Neuronal stem cell (in vitro differentiated cells): Measurements from ENCODE around the gene SH2D3C. TPM values are rescaled to one million over a fixed set of nuclear protein-coding genes. Genes with fewer than 3 reads are reported as not detected.

Source experiments
- DNase-seq: peaks from one replicate; pipeline ENCODE4 v3.0.0-alpha.2; 2013; ENCODE audit warnings: low spot score
- H2AFZ ChIP-seq: one replicate; pipeline ENCODE4 v1.6.1; 2013; ENCODE audit warnings: mild to moderate bottlenecking, low read length, inconsistent platforms
- H2AK5ac ChIP-seq: 2 replicates; pipeline ENCODE4 v1.6.1; 2013; ENCODE audit warnings: low read depth, mild to moderate bottlenecking, inconsistent platforms, low read length, moderate library complexity, mixed read lengths
- H2BK120ac ChIP-seq: 2 replicates; pipeline ENCODE4 v1.6.1; 2013; ENCODE audit warnings: low read depth, mild to moderate bottlenecking, inconsistent platforms, low read length, moderate library complexity, mixed read lengths
- H2BK12ac ChIP-seq: one replicate; pipeline ENCODE4 v1.6.1; 2013; ENCODE audit warnings: low read length, inconsistent platforms
- H2BK15ac ChIP-seq: 2 replicates; pipeline ENCODE4 v1.6.1; 2013; ENCODE audit warnings: mild to moderate bottlenecking, low read length, inconsistent platforms, mixed read lengths
- H2BK5ac ChIP-seq: one replicate; pipeline ENCODE4 v1.6.1; 2013; ENCODE audit warnings: inconsistent platforms, mild to moderate bottlenecking, low read length, moderate library complexity
- H3K14ac ChIP-seq: one replicate; pipeline ENCODE4 v1.6.1; 2013; ENCODE audit warnings: low read length, inconsistent platforms
- H3K18ac ChIP-seq: 2 replicates; pipeline ENCODE4 v1.6.1; 2013; ENCODE audit warnings: low read length, inconsistent platforms
- H3K23ac ChIP-seq: 2 replicates; pipeline ENCODE4 v1.6.1; 2013; ENCODE audit warnings: low read depth, mild to moderate bottlenecking, mixed read lengths, low read length, inconsistent platforms; ENCODE audit not compliant: poor library complexity
- H3K27ac ChIP-seq: replicated peaks from 3 replicates; pipeline ENCODE4 v1.5.1; 2013; ENCODE audit warnings: low read length, inconsistent platforms
- H3K27me3 ChIP-seq, 3 experiments: 2 replicates each; pipeline ENCODE4 v1.6.1; 2013; ENCODE audit warnings: low read length in 3 of 3, mild to moderate bottlenecking in 2 of 3, inconsistent platforms in 1 of 3, low read depth in 1 of 3, mixed read lengths in 1 of 3, moderate library complexity in 1 of 3; ENCODE audit not compliant: control insufficient read depth in 3 of 3, insufficient read depth in 3 of 3
- H3K36me3 ChIP-seq, 2 donors: replicated peaks in 1 of 2; 2 replicates each; pipeline ENCODE4 v1.6.1; 2013; ENCODE audit warnings: low read length in 2 of 2; ENCODE audit not compliant: control insufficient read depth in 2 of 2, insufficient read depth in 2 of 2
- H3K4ac ChIP-seq: 2 replicates; pipeline ENCODE4 v1.6.1; 2013; ENCODE audit warnings: inconsistent platforms, mild to moderate bottlenecking, low read length, moderate library complexity
- H3K4me1 ChIP-seq, 2 donors: 1 replicate in 1 of 2; 2 replicates in 1 of 2; pipeline ENCODE4 v1.6.1; 2013; ENCODE audit warnings: low read length in 2 of 2, low read depth in 1 of 2; ENCODE audit not compliant: control insufficient read depth in 2 of 2, insufficient read depth in 1 of 2
- H3K4me2 ChIP-seq: one replicate; pipeline ENCODE4 v1.6.1; 2013; ENCODE audit warnings: mild to moderate bottlenecking, low read length, inconsistent platforms; ENCODE audit not compliant: insufficient read depth, poor library complexity, severe bottlenecking
- H3K4me3 ChIP-seq, 2 donors: 2 replicates each; pipeline ENCODE4 v1.5.1; 2013; ENCODE audit warnings: low read length in 2 of 2, mild to moderate bottlenecking in 2 of 2, inconsistent platforms in 1 of 2, moderate library complexity in 1 of 2
- H3K79me1 ChIP-seq: one replicate; pipeline ENCODE4 v1.6.1; 2013; ENCODE audit warnings: low read depth, mild to moderate bottlenecking, inconsistent platforms, low read length, moderate library complexity
- H3K9ac ChIP-seq: one replicate; pipeline ENCODE4 v1.6.1; 2013; ENCODE audit warnings: mild to moderate bottlenecking, low read depth, low read length, inconsistent platforms; ENCODE audit not compliant: poor library complexity
- H3K9me3 ChIP-seq, 2 donors: replicated peaks in 1 of 2; 2 replicates each; pipeline versions ENCODE3 to v1.6.1; 2013; ENCODE audit warnings: low read length in 2 of 2, mild to moderate bottlenecking in 2 of 2, inconsistent platforms in 1 of 2, low read depth in 1 of 2, mixed read lengths in 1 of 2, moderate library complexity in 1 of 2; ENCODE audit not compliant: control insufficient read depth in 2 of 2, insufficient read depth in 1 of 2
- H4K8ac ChIP-seq: one replicate; pipeline ENCODE4 v1.6.1; 2013; ENCODE audit warnings: low read depth, mild to moderate bottlenecking, inconsistent platforms, low read length, moderate library complexity
- H4K91ac ChIP-seq: one replicate; pipeline ENCODE4 v1.6.1; 2013; ENCODE audit warnings: low read length, low read depth, mild to moderate bottlenecking, inconsistent platforms; ENCODE audit not compliant: poor library complexity
- WGBS, 2 donors: extraction: QIAGEN DNeasy Blood & Tissue Kit; methylation state at CpG; one replicate each; pipeline ENCODE4 v1.1.7; 2013; ENCODE audit warnings: missing lambda C conversion rate in 2 of 2, mixed read lengths in 1 of 2; ENCODE audit not compliant: insufficient read length in 2 of 2, insufficient replicate concordance in 1 of 2; ENCODE audit errors: extremely low coverage in 2 of 2; 5-methylcytosine and 5-hydroxymethylcytosine counted together
- polyA plus RNA-seq, 2 experiments: library from polyadenylated mRNA; stranded (reverse); fragments of 200-250 nt; gene quantifications; one replicate each; pipeline ENCODE4 v1.2.3, GENCODE V29; 2013

The SH2D3C gene, protein sequence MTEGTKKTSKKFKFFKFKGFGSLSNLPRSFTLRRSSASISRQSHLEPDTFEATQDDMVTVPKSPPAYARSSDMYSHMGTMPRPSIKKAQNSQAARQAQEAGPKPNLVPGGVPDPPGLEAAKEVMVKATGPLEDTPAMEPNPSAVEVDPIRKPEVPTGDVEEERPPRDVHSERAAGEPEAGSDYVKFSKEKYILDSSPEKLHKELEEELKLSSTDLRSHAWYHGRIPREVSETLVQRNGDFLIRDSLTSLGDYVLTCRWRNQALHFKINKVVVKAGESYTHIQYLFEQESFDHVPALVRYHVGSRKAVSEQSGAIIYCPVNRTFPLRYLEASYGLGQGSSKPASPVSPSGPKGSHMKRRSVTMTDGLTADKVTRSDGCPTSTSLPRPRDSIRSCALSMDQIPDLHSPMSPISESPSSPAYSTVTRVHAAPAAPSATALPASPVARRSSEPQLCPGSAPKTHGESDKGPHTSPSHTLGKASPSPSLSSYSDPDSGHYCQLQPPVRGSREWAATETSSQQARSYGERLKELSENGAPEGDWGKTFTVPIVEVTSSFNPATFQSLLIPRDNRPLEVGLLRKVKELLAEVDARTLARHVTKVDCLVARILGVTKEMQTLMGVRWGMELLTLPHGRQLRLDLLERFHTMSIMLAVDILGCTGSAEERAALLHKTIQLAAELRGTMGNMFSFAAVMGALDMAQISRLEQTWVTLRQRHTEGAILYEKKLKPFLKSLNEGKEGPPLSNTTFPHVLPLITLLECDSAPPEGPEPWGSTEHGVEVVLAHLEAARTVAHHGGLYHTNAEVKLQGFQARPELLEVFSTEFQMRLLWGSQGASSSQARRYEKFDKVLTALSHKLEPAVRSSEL
- 2.8 TPM for polyA plus RNA-seq (2013, experiment 1 of 2)
- 2.5 TPM for polyA plus RNA-seq (2013, experiment 2 of 2)

DNA sequence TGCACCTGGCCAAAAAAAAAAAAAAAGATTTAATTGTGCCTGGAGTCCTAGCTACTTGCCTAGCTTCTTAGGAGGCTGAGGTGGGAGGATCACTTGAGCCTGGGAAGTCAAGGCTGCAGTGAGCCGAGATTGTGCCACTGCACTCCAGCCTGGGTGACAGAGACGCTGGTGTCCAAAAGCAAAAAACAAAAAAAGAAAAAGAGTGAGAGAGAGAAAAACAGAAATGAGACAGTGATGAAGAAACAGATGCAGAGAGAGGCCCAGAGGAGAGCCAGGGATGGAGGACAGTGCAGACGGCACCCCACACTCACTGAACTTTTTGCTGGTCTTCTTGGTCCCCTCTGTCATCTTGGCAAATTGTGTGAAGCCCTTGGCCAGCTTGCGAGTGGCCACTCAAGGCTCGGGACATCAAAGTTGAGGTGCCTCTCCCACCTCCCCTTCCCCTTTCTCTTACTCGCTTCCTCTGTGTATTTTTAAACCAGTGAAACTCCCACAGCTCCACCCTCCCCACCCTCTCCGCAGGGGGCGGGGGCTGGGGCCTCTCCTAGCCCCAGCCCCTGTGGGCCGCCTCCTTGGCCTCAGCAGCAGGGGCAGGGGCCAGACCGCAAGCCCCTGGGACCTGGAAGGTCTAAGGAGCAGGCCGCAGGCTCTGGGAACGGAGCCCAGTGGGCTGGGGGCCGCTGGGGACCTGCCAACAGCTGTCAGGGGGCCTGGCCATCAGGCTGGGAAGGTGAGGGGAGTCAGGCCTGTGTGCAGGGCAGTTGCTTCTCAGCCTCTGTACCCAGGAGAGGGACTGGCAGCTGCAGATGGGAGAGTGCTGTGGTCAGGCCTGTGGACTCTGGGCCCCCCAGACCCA is at the start of gene SH2D3C:
Gene SH2D3C, minus strand, starts transcription at position 387 of the 856 bp plus-strand sequence. Its CDS starts 39 bp downstream, at position 348.
- Histone ChIP-seq H3K79me1 (no peaks in the 10 kb centered on the region), H3K23ac (peak within 1 kb of the TSS; percentile 27), H3K4me1 (peaks cover 9 to 19% of the 10 kb centered on the region in 2 donors), H4K91ac (peak within 1 kb of the TSS; percentile 77), H3K4ac (no peak within 1 kb of the TSS), H3K4me2 (no peak within 1 kb of the TSS), H3K9me3 (no peaks in the 10 kb centered on the region), H2BK5ac (peak within 1 kb of the TSS; percentile 47), H2BK120ac (no peak within 1 kb of the TSS), H3K4me3 (peak within 1 kb of the TSS in 1 of 2 donors; percentile 39), H2BK12ac (peak within 1 kb of the TSS; percentile 69), H2AFZ (peak within 1 kb of the TSS; percentile 40), H3K36me3 (no peaks in the 10 kb centered on the region), H2BK15ac (peak within 1 kb of the TSS; percentile 0), H3K27ac (no peak within 1 kb of the TSS), H2AK5ac (peak within 1 kb of the TSS; percentile 73), H3K9ac (peak within 1 kb of the TSS; percentile 45), H3K27me3 (peaks cover 0 to 29% (median 0%) of the 10 kb centered on the region in 3 experiments), H3K14ac (no peak within 1 kb of the TSS), H4K8ac (no peak within 1 kb of the TSS), H3K18ac (peak within 1 kb of the TSS; percentile 76)
- whole genome bisulfite sequencing, 2 donors, result no CpG with 5 or more reads among the region's 13 CpGs
- DNase-seq, result no peak

DNA sequence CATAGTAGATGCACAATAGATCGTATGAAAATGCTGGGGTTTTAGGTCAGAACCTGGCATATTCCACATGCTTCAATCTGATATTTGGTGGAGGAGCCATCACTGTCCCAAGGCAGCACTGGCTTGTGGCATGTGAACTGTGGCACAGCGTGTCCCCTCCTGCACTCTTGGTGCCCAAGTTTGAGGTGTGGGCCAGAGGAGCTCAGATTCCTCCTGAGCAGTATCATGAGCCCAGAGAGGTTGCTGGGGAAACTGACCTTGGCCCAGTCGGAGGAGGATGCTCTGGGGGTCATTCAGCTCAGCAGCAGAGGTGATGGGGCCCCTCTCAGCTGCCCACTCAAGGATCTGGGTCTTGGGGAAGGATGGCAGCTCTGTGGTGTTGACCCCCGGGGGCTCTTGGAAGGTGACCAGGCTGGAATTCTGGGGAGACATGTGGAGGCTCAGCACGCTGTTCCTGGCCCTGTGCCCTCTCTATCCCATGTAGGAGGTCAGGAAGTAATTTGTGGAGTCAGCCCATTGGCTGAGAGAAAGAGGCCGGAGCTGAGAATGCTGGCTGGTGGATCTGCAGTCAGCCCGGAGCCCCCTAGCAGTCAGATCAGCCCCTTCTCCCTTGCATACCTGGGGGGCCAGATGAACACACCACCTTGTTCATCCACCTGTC is 47.9 kb upstream of the SH2D3C start:
- Histone ChIP-seq H3K4me1 (peaks cover 8 to 11% of the 10 kb centered on the region in 2 donors), H2BK12ac (no peak overlapping the region), H3K36me3 (no peaks in the 10 kb centered on the region), H3K79me1 (no peaks in the 10 kb centered on the region), H3K4ac (no peak overlapping the region), H3K4me2 (no peak overlapping the region), H3K18ac (no peak overlapping the region), H3K9ac (peak overlapping the region; percentile 6), H2BK5ac (no peak overlapping the region), H3K14ac (no peak overlapping the region), H4K8ac (no peak overlapping the region), H4K91ac (no peak overlapping the region), H3K4me3 (peak overlapping the region in 1 of 2 donors; percentile 42), H2BK15ac (no peak overlapping the region), H3K23ac (peak overlapping the region; percentile 97), H2AFZ (no peak overlapping the region), H3K27me3 (peaks cover 0 to 18% (median 0%) of the 10 kb centered on the region in 3 experiments), H3K9me3 (peaks cover 5% of the 10 kb centered on the region in 2 donors), H3K27ac (no peak overlapping the region), H2BK120ac (no peak overlapping the region), H2AK5ac (peak overlapping the region; percentile 85)
- DNase-seq, result no peak
- WGBS, 2 donors, result no CpG with 5 or more reads among the region's 7 CpGs

DNA sequence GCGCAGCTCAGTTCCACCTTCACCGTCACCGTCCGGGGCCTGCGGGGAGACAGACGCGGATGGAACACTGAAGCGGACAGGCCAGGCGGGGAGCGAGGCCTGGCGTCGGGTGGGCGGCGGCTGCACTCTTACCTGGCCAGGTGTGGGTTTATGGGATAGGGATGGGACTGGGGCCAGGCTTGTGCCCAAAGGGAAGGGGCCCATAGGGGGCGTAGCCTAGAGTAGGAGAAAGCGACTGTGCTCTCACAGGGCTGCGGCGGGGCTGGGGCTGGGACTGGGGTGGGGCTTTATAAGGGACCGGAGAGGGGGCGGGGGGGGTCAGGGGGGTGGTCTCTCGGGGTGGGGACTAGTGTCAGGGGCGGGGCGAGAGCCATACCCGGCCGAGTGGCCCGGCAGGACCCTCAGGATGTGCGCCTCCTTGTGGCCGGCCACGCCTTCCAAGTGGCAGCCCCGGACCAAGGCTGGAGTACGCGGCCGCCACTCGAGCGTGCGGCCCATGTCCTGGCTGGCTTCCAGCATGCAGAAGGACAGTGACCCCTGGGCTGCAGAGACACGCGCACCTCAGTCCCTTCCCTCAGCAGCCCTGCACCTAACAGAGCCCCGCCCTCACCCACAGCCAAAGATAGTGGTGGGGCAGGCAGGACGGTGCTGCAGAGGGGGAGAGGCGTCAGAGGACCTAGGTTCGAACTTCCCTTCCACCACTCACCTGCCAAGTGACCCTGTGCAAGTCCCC is 47.0 kb upstream of the SH2D3C start:
- Histone ChIP-seq H3K4me3 (peak overlapping the region in 1 of 2 donors; percentile 44), H2BK120ac (peak overlapping the region; percentile 66), H3K9me3 (peaks cover 5% of the 10 kb centered on the region in 2 donors), H4K91ac (no peak overlapping the region), H3K36me3 (no peaks in the 10 kb centered on the region), H2AK5ac (peak overlapping the region; percentile 90), H3K4ac (no peak overlapping the region), H4K8ac (no peak overlapping the region), H2BK15ac (peak overlapping the region; percentile 82), H3K79me1 (no peaks in the 10 kb centered on the region), H2BK12ac (no peak overlapping the region), H3K27me3 (peaks cover 0 to 18% (median 0%) of the 10 kb centered on the region in 3 experiments), H3K4me2 (peak overlapping the region; percentile 30), H2AFZ (peak overlapping the region; percentile 75), H2BK5ac (no peak overlapping the region), H3K23ac (peak overlapping the region; percentile 97), H3K27ac (no peak overlapping the region), H3K9ac (peak overlapping the region; percentile 86), H3K14ac (peak overlapping the region; percentile 63), H3K4me1 (peaks cover 8 to 11% of the 10 kb centered on the region in 2 donors), H3K18ac (peak overlapping the region; percentile 88)
- DNase-seq, result peak; percentile 58
- WGBS, 2 donors, result no CpG with 5 or more reads among the region's 42 CpGs
